ENCODE measurements around the gene HNRNPF.

Gene HNRNPF

DNA sequence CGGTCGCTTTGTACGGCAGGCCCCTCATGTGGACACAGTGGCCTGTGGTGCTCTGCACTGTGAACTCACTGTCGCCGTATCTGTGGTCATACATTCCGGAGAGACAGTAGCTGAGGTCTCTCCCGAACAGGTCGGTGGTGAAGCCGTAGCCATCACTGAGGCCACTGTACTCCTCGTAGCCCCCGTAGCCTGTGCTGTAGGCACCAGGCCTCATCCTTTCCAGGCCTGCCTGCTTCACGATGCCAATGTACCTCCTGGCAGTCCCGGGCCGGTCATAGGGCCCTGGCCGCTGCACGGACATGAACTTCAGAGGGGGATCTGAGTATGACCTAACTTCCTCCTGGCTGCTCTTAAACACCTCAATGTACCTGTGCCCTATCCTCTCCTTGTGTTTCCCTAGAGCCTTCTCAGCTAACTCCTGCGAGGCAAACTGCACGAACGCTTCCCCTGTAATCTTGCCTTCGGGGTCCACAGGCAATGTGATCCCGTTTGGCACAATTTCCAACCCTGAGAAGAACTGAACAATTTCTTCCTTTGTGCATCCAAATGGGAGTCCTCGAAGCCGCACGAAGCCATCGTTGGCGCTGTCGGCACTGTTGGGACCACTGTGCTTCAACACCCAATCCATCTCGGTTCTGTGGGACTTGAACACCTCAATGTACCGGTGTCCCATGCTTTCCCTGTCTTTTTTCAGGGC is 21.9 kb downstream of the HNRNPF start:
- no peak overlapping the region for H3K4me3 ChIP-seq (ENCODE audit: control insufficient read depth in 1 of 7, extremely low read depth in 1 of 7, insufficient read depth in 4 of 7, low read depth in 2 of 7, low read length in 6 of 7)
- no peaks in the 10 kb centered on the region for H3K9me3 ChIP-seq (ENCODE audit: control extremely low read depth in 1 of 5, control insufficient read depth in 4 of 5, insufficient read depth in 2 of 5, low read depth in 1 of 5, low read length in 4 of 5)
- H3K27ac ChIP-seq (ENCODE audit: insufficient read depth in 1 of 2, low read depth in 1 of 2, low read length in 2 of 2, poor library complexity in 1 of 2, severe bottlenecking in 2 of 2): no peak overlapping the region
- H3K36me3 ChIP-seq (ENCODE audit: control insufficient read depth in 4 of 4, insufficient read depth in 4 of 4, low read length in 3 of 4): peaks cover 9 to 70% (median 61%) of the 10 kb centered on the region in 4 experiments
- WGBS (ENCODE audit: insufficient coverage): 95% methylated on average over 29 of the region's 29 CpGs
- H3K27me3 ChIP-seq (replicated peaks in 2 of 5; ENCODE audit: control insufficient read depth in 4 of 5, insufficient read depth in 5 of 5, low read length in 4 of 5): no peaks in the 10 kb centered on the region
- POLR2A ChIA-PET: no interaction called here
- no peak for DNase-seq
- H3K4me1 ChIP-seq (ENCODE audit: control extremely low read depth in 1 of 4, control insufficient read depth in 4 of 4, insufficient read depth in 4 of 4, low read length in 3 of 4): peaks cover 0 to 2% (median 0%) of the 10 kb centered on the region in 4 experiments
- CTCF ChIA-PET: no interaction called here

DNA sequence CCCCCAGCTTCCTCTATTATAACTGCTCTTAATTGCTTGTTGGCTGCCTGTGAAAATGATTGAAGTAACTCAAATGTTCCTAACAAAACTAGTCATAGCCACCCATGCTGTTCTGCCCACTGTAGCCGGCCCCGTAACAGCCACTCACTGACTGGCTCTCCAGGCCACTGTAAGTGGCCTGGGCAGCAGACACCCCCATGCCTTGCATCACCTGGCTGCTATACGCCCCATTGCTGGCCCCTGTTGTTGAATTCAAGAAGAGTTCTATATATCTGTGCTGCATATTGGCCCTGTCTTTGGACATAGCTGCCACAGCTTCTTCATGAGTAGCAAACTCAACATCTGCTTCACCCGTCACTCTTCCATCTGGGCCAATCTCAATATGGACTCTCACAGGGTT is 22.4 kb downstream of the HNRNPF start:
- CTCF ChIA-PET: interaction anchor here (1.1 to 2.1 kb wide), 2 partner anchors 58 to 71 kb away, joined by 4 to 7 read pairs; no protein-coding TSS in a partner anchor
- H3K27ac ChIP-seq (ENCODE audit: insufficient read depth in 1 of 2, low read depth in 1 of 2, low read length in 2 of 2, poor library complexity in 1 of 2, severe bottlenecking in 2 of 2): no peak overlapping the region
- no peak for DNase-seq
- no peaks in the 10 kb centered on the region for H3K27me3 ChIP-seq (replicated peaks in 2 of 5; ENCODE audit: control insufficient read depth in 4 of 5, insufficient read depth in 5 of 5, low read length in 4 of 5)
- POLR2A ChIA-PET: no interaction called here
- peaks cover 0 to 1% (median 0%) of the 10 kb centered on the region in 4 experiments for H3K4me1 ChIP-seq (ENCODE audit: control extremely low read depth in 1 of 4, control insufficient read depth in 4 of 4, insufficient read depth in 4 of 4, low read length in 3 of 4)
- peaks cover 9 to 65% (median 58%) of the 10 kb centered on the region in 4 experiments for H3K36me3 ChIP-seq (ENCODE audit: control insufficient read depth in 4 of 4, insufficient read depth in 4 of 4, low read length in 3 of 4)
- H3K9me3 ChIP-seq (ENCODE audit: control extremely low read depth in 1 of 5, control insufficient read depth in 4 of 5, insufficient read depth in 2 of 5, low read depth in 1 of 5, low read length in 4 of 5): no peaks in the 10 kb centered on the region
- no peak overlapping the region for H3K4me3 ChIP-seq (ENCODE audit: control insufficient read depth in 1 of 7, extremely low read depth in 1 of 7, insufficient read depth in 4 of 7, low read depth in 2 of 7, low read length in 6 of 7)
- WGBS (ENCODE audit: insufficient coverage): 100% methylated on average over 3 of the region's 4 CpGs

DNA sequence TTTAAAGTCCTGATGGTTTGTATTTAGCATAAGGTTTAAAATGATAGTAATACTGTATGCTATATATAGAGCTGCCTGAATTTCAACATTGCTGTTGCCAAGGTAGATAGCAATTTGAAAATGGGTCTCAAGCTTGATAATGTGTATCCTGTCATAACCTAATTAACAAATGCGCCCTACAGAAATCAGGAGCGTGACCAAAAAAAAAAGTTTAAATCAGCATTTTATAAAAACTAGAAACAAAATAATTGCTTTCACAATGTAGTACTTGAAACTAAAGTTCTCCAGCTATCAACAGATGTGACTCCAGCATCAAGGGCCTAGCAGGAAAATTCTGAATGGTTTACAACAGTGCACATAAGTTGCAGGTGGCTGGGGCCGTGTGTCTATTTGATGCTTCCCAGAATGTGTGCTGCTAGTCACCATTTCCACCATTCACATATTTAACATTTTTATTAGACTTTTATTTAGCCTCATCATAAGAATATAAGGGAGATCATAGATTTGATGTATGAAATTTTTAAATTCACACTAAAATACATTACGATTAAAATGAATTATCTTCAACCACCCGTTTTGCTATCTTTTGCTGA is 23.5 kb downstream of the HNRNPF start:
- CTCF ChIA-PET: interaction anchor here (0.6 to 2.1 kb wide), 3 partner anchors 59 to 76 kb away, joined by 3 to 7 read pairs (median 4); no protein-coding TSS in a partner anchor
- 100% methylated on average over 2 of the region's 5 CpGs for WGBS (ENCODE audit: insufficient coverage)
- no peak overlapping the region for H3K4me3 ChIP-seq (ENCODE audit: control insufficient read depth in 1 of 7, extremely low read depth in 1 of 7, insufficient read depth in 4 of 7, low read depth in 2 of 7, low read length in 6 of 7)
- H3K27me3 ChIP-seq (replicated peaks in 2 of 5; ENCODE audit: control insufficient read depth in 4 of 5, insufficient read depth in 5 of 5, low read length in 4 of 5): no peaks in the 10 kb centered on the region
- H3K9me3 ChIP-seq (ENCODE audit: control extremely low read depth in 1 of 5, control insufficient read depth in 4 of 5, insufficient read depth in 2 of 5, low read depth in 1 of 5, low read length in 4 of 5): no peaks in the 10 kb centered on the region
- POLR2A ChIA-PET: no interaction called here
- no peak for DNase-seq
- no peak overlapping the region for H3K27ac ChIP-seq (ENCODE audit: insufficient read depth in 1 of 2, low read depth in 1 of 2, low read length in 2 of 2, poor library complexity in 1 of 2, severe bottlenecking in 2 of 2)
- H3K36me3 ChIP-seq (ENCODE audit: control insufficient read depth in 4 of 4, insufficient read depth in 4 of 4, low read length in 3 of 4): peaks cover 7 to 56% (median 52%) of the 10 kb centered on the region in 4 experiments
- H3K4me1 ChIP-seq (ENCODE audit: control extremely low read depth in 1 of 4, control insufficient read depth in 4 of 4, insufficient read depth in 4 of 4, low read length in 3 of 4): no peaks in the 10 kb centered on the region

DNA sequence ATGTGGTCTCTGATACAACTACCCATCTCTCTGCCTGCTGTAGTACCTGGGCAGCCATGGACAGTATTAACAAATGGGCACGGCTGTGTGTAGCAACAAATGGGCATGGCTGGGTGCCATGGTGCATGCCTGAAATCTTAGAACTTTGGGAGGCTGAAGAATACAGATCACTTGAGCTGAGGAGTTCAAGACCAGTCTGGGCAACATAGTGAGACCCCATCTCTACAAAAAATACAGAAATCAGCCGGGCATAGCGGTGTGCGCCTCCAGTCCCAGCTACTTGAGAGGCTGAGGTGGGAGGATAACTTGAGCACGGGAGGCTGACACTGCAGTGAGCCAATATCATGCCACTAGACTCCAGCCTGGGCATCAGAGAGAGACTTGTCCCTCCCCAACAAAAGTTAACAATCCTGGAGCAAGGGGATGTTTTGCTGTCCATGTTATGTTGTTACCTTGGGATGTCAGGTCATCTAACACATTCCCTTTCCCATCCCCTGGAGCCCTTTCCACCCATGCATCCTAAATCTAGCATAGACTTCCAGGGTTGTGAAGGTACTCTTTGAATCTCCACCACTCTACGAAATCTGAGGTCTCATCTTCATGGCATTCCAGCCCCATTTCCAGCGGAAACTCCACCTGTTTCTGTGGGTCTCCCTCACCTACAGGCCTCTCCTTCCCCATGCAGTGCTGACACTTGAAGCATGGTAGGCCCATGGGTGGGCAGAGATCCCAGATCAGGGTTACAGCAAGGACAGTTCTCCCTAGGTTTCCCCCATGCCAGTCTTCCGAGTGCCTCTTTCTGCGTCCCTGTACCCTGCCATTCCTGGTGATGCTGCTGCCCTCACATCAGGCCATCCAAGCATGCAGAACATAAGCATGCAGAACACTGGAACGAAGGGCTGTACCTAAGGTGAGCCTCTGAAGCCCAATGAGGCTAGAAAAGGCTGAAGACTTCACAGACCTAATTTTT is 24.4 kb downstream of the HNRNPF start:
- DNase-seq: no peak
- no peak overlapping the region for H3K4me3 ChIP-seq (ENCODE audit: control insufficient read depth in 1 of 7, extremely low read depth in 1 of 7, insufficient read depth in 4 of 7, low read depth in 2 of 7, low read length in 6 of 7)
- WGBS (ENCODE audit: insufficient coverage): 91% methylated on average over 10 of the region's 10 CpGs
- H3K9me3 ChIP-seq (ENCODE audit: control extremely low read depth in 1 of 5, control insufficient read depth in 4 of 5, insufficient read depth in 2 of 5, low read depth in 1 of 5, low read length in 4 of 5): no peaks in the 10 kb centered on the region
- H3K27me3 ChIP-seq (replicated peaks in 2 of 5; ENCODE audit: control insufficient read depth in 4 of 5, insufficient read depth in 5 of 5, low read length in 4 of 5): no peaks in the 10 kb centered on the region
- POLR2A ChIA-PET: no interaction called here
- peaks cover 7 to 46% (median 42%) of the 10 kb centered on the region in 4 experiments for H3K36me3 ChIP-seq (ENCODE audit: control insufficient read depth in 4 of 4, insufficient read depth in 4 of 4, low read length in 3 of 4)
- no peaks in the 10 kb centered on the region for H3K4me1 ChIP-seq (ENCODE audit: control extremely low read depth in 1 of 4, control insufficient read depth in 4 of 4, insufficient read depth in 4 of 4, low read length in 3 of 4)
- CTCF ChIA-PET: interaction anchor here (2.1 kb wide), 1 partner anchor 73 kb away, joined by 7 read pairs; no protein-coding TSS in a partner anchor
- H3K27ac ChIP-seq (ENCODE audit: insufficient read depth in 1 of 2, low read depth in 1 of 2, low read length in 2 of 2, poor library complexity in 1 of 2, severe bottlenecking in 2 of 2): no peak overlapping the region

DNA sequence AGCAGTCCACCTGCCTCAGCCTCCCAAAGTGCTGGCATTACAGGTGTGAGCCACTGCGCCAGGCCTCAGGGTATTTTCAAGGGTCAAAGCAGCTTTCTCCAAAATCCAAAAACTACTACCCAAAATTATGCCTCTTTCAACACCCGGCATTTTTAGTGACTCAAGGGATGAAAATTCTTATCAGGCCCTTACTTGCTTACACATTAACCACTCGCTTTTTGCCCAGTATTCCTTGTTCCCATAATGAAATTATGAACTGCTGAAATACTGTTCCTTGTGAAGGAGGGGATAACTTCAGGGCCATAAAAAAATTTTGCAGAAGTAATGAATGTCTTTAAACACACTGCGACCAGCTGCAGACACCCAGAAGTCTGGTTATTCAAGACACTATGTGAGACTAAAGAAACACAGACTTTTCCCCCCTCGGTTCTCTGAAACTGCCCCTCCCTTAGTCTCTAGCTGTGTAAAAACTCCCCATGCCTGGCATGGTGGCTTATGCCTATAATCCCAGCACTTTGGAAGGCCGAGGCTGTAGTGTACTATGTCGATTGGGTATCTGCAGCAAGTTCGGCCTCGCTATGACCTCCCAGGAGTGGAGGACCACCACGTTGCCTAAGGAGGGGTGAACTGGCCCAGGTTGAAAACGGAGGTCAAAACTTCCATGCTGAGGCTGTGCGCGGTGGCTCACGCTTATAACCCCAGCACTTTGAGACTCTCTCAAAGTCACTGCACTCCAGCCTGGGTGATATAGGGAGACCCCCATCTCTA is 25.6 kb downstream of the HNRNPF start:
- H3K36me3 ChIP-seq (ENCODE audit: control insufficient read depth in 4 of 4, insufficient read depth in 4 of 4, low read length in 3 of 4): peaks cover 4 to 35% (median 35%) of the 10 kb centered on the region in 4 experiments
- no peaks in the 10 kb centered on the region for H3K9me3 ChIP-seq (ENCODE audit: control extremely low read depth in 1 of 5, control insufficient read depth in 4 of 5, insufficient read depth in 2 of 5, low read depth in 1 of 5, low read length in 4 of 5)
- no peak overlapping the region for H3K4me3 ChIP-seq (ENCODE audit: control insufficient read depth in 1 of 7, extremely low read depth in 1 of 7, insufficient read depth in 4 of 7, low read depth in 2 of 7, low read length in 6 of 7)
- H3K4me1 ChIP-seq (ENCODE audit: control extremely low read depth in 1 of 4, control insufficient read depth in 4 of 4, insufficient read depth in 4 of 4, low read length in 3 of 4): no peaks in the 10 kb centered on the region
- no peaks in the 10 kb centered on the region for H3K27me3 ChIP-seq (replicated peaks in 2 of 5; ENCODE audit: control insufficient read depth in 4 of 5, insufficient read depth in 5 of 5, low read length in 4 of 5)
- CTCF ChIA-PET: interaction anchor here (1.1 kb wide), 1 partner anchor 22 kb away, joined by 4 read pairs; no protein-coding TSS in a partner anchor
- 94% methylated on average over 13 of the region's 14 CpGs for WGBS (ENCODE audit: insufficient coverage)
- no peak for DNase-seq
- H3K27ac ChIP-seq (ENCODE audit: insufficient read depth in 1 of 2, low read depth in 1 of 2, low read length in 2 of 2, poor library complexity in 1 of 2, severe bottlenecking in 2 of 2): no peak overlapping the region
- POLR2A ChIA-PET: no interaction called here

DNA sequence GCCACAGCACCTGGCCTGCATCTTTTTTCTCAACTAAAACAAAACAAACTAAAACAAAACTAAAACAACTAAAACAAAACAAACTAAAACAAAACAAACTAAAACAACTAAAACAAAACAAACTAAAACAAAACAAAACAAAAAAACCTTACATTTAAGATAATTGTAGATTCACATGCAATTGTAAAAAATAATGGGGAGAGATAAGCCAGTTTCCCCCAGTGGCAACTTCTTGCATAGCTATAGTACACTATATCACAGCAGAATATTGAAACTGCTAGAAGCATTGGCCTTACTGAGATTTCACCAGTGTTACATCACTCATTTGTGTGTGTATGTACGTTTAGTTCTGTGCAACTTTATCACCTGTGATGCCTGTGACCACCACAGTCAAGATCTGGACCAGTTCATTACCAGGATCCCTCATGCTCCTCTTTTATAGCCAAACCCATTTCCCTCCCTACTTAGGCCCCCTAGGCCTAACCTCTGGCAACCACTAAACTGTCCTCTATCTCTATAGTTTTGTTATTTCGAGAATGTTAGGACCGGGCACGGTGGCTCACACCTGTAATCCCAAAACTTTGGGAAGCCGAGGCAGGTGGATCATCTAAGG is 28.3 kb downstream of the HNRNPF start:
- Histone ChIP-seq H3K27me3 (replicated peaks in 2 of 5; ENCODE audit: control insufficient read depth in 4 of 5, insufficient read depth in 5 of 5, low read length in 4 of 5) (no peaks in the 10 kb centered on the region), H3K27ac (ENCODE audit: insufficient read depth in 1 of 2, low read depth in 1 of 2, low read length in 2 of 2, poor library complexity in 1 of 2, severe bottlenecking in 2 of 2) (no peak overlapping the region), H3K9me3 (ENCODE audit: control extremely low read depth in 1 of 5, control insufficient read depth in 4 of 5, insufficient read depth in 2 of 5, low read depth in 1 of 5, low read length in 4 of 5) (no peaks in the 10 kb centered on the region), H3K36me3 (ENCODE audit: control insufficient read depth in 4 of 4, insufficient read depth in 4 of 4, low read length in 3 of 4) (peaks cover 0 to 14% (median 10%) of the 10 kb centered on the region in 4 experiments), H3K4me3 (ENCODE audit: control insufficient read depth in 1 of 7, extremely low read depth in 1 of 7, insufficient read depth in 4 of 7, low read depth in 2 of 7, low read length in 6 of 7) (no peak overlapping the region), H3K4me1 (ENCODE audit: control extremely low read depth in 1 of 4, control insufficient read depth in 4 of 4, insufficient read depth in 4 of 4, low read length in 3 of 4) (no peaks in the 10 kb centered on the region)
- DNase-seq: peak in 2 of 3 donors; percentile 35 to 46
- ChIA-PET POLR2A (no interaction called here), CTCF (interaction anchor here (0.6 to 2.5 kb wide), 3 partner anchors 10 to 62 kb away, joined by 3 to 7 read pairs (median 3); no protein-coding TSS in a partner anchor)
- 100% methylated on average over 4 of the region's 5 CpGs for WGBS (ENCODE audit: insufficient coverage)

Measured in common myeloid progenitor, CD34-positive (primary cell).